Measurements from ENCODE around the gene PLA2G2D. TPM values are rescaled to one million over a fixed set of nuclear protein-coding genes. Genes with fewer than 3 reads are reported as not detected.

The PLA2G2D gene
- total RNA-seq, 2 donors from 2014 or later, result not detected

GRCh38 chr1:20069874-20070273 is 49.5 kb downstream of the PLA2G2D start, which contains the start of gene PLA2G5:
TSS of gene PLA2G5 (plus strand) at chr1:20070194. CDS start at chr1:20084831, 14,637 bp downstream.
- no peaks in the 10 kb centered on the region for H3K4me1 Mint-ChIP-seq (ENCODE audit: low read depth in 2 of 2)
- no peaks in the 10 kb centered on the region for H3K9me3 Mint-ChIP-seq
- no peaks in the 10 kb centered on the region for H3K36me3 Mint-ChIP-seq
- H3K27me3 Mint-ChIP-seq, result peaks cover 0 to 8% of the 10 kb centered on the region in 2 donors
- DNase-seq (ENCODE audit: low spot score), result no peak
- no peak for ATAC-seq
- no peak within 1 kb of the TSS for H3K4me3 Mint-ChIP-seq
- H3K27ac Mint-ChIP-seq, result no peak within 1 kb of the TSS

GRCh38 chr1:20068722-20069121 is 50.6 kb downstream of the PLA2G2D start:
- Mint-ChIP-seq H3K27me3 (peaks cover 0 to 8% of the 10 kb centered on the region in 2 donors), H3K4me1 (ENCODE audit: low read depth in 2 of 2) (no peaks in the 10 kb centered on the region), H3K9me3 (no peaks in the 10 kb centered on the region), H3K27ac (no peak overlapping the region), H3K36me3 (no peaks in the 10 kb centered on the region), H3K4me3 (no peak overlapping the region)
- DNase-seq (ENCODE audit: low spot score) (no peak), ATAC-seq (no peak)

GRCh38 chr1:20063861-20064292 is 55.5 kb downstream of the PLA2G2D start:
- H3K9me3 Mint-ChIP-seq, result no peaks in the 10 kb centered on the region
- H3K4me3 Mint-ChIP-seq, result no peak overlapping the region
- DNase-seq (ENCODE audit: low spot score), result no peak
- no peak overlapping the region for H3K27ac Mint-ChIP-seq
- H3K27me3 Mint-ChIP-seq, result peaks cover 0 to 2% of the 10 kb centered on the region in 2 donors
- H3K36me3 Mint-ChIP-seq, result no peaks in the 10 kb centered on the region
- peaks cover 18 to 23% of the 10 kb centered on the region in 2 donors for H3K4me1 Mint-ChIP-seq (ENCODE audit: low read depth in 2 of 2)
- ATAC-seq, result no peak

Other genes starting within 250 kb of the PLA2G2D start
- gene OTUD3, start 237.1 kb downstream of the PLA2G2D start, total RNA-seq, result 10 to 100 TPM; 11.6 to 27.4 TPM
- gene PLA2G2E, start 195.9 kb downstream of the PLA2G2D start, total RNA-seq, result not detected
- gene PLA2G2A, start 139.9 kb downstream of the PLA2G2D start, total RNA-seq, result not detected
- gene PLA2G5, start 49.3 kb downstream of the PLA2G2D start, total RNA-seq, result not detected
- not detected for gene PLA2G2F, start 19.8 kb upstream of the PLA2G2D start, total RNA-seq
- gene UBXN10, start 66.6 kb upstream of the PLA2G2D start, total RNA-seq, result under 1 TPM; 0.26 to 0.56 TPM
- gene PLA2G2C, start 67.0 kb upstream of the PLA2G2D start, total RNA-seq, result under 1 TPM in 1 of 2 donors, not detected in 1; 0.17 TPM
- not detected for gene VWA5B1, start 171.3 kb upstream of the PLA2G2D start, total RNA-seq